Thoracic aorta (tissue), 2 donors: Measurements from ENCODE around the gene DYNC1I1. TPM values are rescaled to one million over a fixed set of nuclear protein-coding genes. Genes with fewer than 3 reads are reported as not detected.

Experiments
- ATAC-seq: fragments of 150-250 bp; one replicate; pipeline ENCODE4 v1.8.0; 2017; ENCODE audit warnings: low read depth; ENCODE audit not compliant: insufficient number of reproducible peaks, low FRiP score
- DNase-seq: peaks from one replicate; pipeline ENCODE4 v3.0.0-alpha.2; 2020; ENCODE audit warnings: low spot score
- H3K27ac ChIP-seq, 2 donors: fragments of 200-600 bp; sonication (generic); 1 replicate in 1 of 2; 2 replicates in 1 of 2; pipeline ENCODE4 v1.5.1; 2016; ENCODE audit warnings: mild to moderate bottlenecking in 2 of 2, moderate library complexity in 2 of 2
- H3K27me3 ChIP-seq: fragments of 200-600 bp; sonication (generic); replicated peaks from 2 replicates; pipeline ENCODE4 v1.6.0; 2016; ENCODE audit warnings: mild to moderate bottlenecking; ENCODE audit not compliant: insufficient read depth
- H3K36me3 ChIP-seq: fragments of 200-600 bp; sonication (generic); one replicate; pipeline ENCODE4 v1.5.1; 2016
- H3K4me1 ChIP-seq, 2 donors: fragments of 200-600 bp; sonication (generic); 1 replicate in 1 of 2; 2 replicates in 1 of 2; pipeline versions ENCODE4 v1.5.1 to v1.6.0; 2016; ENCODE audit warnings: low read depth in 2 of 2, mild to moderate bottlenecking in 1 of 2; ENCODE audit not compliant: control insufficient read depth in 1 of 2
- H3K4me3 ChIP-seq: fragments of 200-600 bp; sonication (generic); 2 replicates; pipeline ENCODE4 v1.5.1; 2016; ENCODE audit warnings: mild to moderate bottlenecking
- H3K9me3 ChIP-seq: fragments of 200-600 bp; sonication (generic); 2 replicates; pipeline ENCODE4 v1.5.1; 2016
- CTCF ChIP-seq: fragments of 200-600 bp; sonication (generic); IDR thresholded peaks from one replicate; pipeline ENCODE4 v1.5.1; 2019; ENCODE audit warnings: antibody characterized with exemption
- total RNA-seq, 2 donors: library from RNA; depleted of rRNA; stranded (reverse); fragments of >200 nt; gene quantifications; one replicate each; pipeline versions ENCODE4 v1.1.0 to v1.2.3, GENCODE V29; 2016

DYNC1I1 gene
- total RNA-seq, 2 donors from 2014 or later: 24.6 to 69.1 TPM

GRCh38 chr7:95905167-95905566 is 132.8 kb downstream of the DYNC1I1 start:
- TF ChIP-seq CTCF: no peak
- Histone ChIP-seq H3K36me3 (peaks cover 3% of the 10 kb centered on the region), H3K27ac (no peak overlapping the region)

GRCh38 chr7:95906851-95907250 is 134.5 kb downstream of the DYNC1I1 start:
- H3K4me1 ChIP-seq: no peaks in the 10 kb centered on the region
- DNase-seq (no peak), ATAC-seq (no peak)
- no peak overlapping the region for H3K27ac ChIP-seq
- no peak overlapping the region for H3K4me3 ChIP-seq
- no peaks in the 10 kb centered on the region for H3K9me3 ChIP-seq
- peaks cover 3% of the 10 kb centered on the region for H3K36me3 ChIP-seq
- TF ChIP-seq CTCF: no peak
- H3K27me3 ChIP-seq: no peaks in the 10 kb centered on the region

More at GRCh38 chr7:95905167-95905566, 132.8 kb downstream of the DYNC1I1 start:
- ATAC-seq (no peak), DNase-seq (no peak)
- H3K4me1 ChIP-seq: peaks cover under 1 to 14% of the 10 kb centered on the region in 2 donors
- H3K9me3 ChIP-seq: no peaks in the 10 kb centered on the region
- no peak overlapping the region for H3K4me3 ChIP-seq
- H3K27me3 ChIP-seq: no peaks in the 10 kb centered on the region

GRCh38 chr7:95907337-95907736 is 135.0 kb downstream of the DYNC1I1 start:
- Histone ChIP-seq H3K9me3 (no peaks in the 10 kb centered on the region), H3K4me3 (no peak overlapping the region), H3K27ac (no peak overlapping the region), H3K4me1 (no peaks in the 10 kb centered on the region), H3K36me3 (peaks cover 3% of the 10 kb centered on the region), H3K27me3 (no peaks in the 10 kb centered on the region)
- TF ChIP-seq CTCF: no peak
- ATAC-seq: no peak
- DNase-seq: no peak

- DNase-seq: no peak
- Histone ChIP-seq H3K36me3 (peaks cover 3% of the 10 kb centered on the region), H3K9me3 (no peaks in the 10 kb centered on the region), H3K4me1 (no peaks in the 10 kb centered on the region), H3K4me3 (no peak overlapping the region), H3K27me3 (no peaks in the 10 kb centered on the region), H3K27ac (no peak overlapping the region)
- no peak for TF ChIP-seq CTCF
- ATAC-seq: no peak
Measured at GRCh38 chr7:95908499-95908898, 136.1 kb downstream of the DYNC1I1 start.

GRCh38 chr7:95910341-95910740 is 138.0 kb downstream of the DYNC1I1 start:
- TF ChIP-seq CTCF: no peak
- Histone ChIP-seq H3K4me1 (no peaks in the 10 kb centered on the region), H3K27me3 (no peaks in the 10 kb centered on the region), H3K27ac (no peak overlapping the region), H3K36me3 (peaks cover 3% of the 10 kb centered on the region), H3K9me3 (no peaks in the 10 kb centered on the region), H3K4me3 (no peak overlapping the region)
- DNase-seq: no peak
- no peak for ATAC-seq
